Activated T-cell treated with anti-CD3 and anti-CD28 coated beads, Interleukin-2, amount 50 U/mL, for 4 hours (primary cell): Measurements from ENCODE around the gene MAST3. TPM values are rescaled to one million over a fixed set of nuclear protein-coding genes. Genes with fewer than 3 reads are reported as not detected.

Experiments
- ATAC-seq, 2 donors: fragments of 200-7000 bp; cut with Tn5 transposase; one replicate each; pipeline ENCODE4 v1.10.0; 2021
- DNase-seq: peaks from one replicate; pipeline ENCODE4 v3.0.0-alpha.2; 2020
- H3K27me3 Mint-ChIP-seq: one replicate; pipeline ENCODE4 v1.8.0; 2021; ENCODE audit warnings: low read depth, mixed read lengths
- H3K36me3 Mint-ChIP-seq: one replicate; pipeline ENCODE4 v1.8.0; 2022; ENCODE audit warnings: mixed read lengths; ENCODE audit not compliant: insufficient read depth
- H3K4me1 Mint-ChIP-seq: one replicate; pipeline ENCODE4 v1.8.0; 2021; ENCODE audit warnings: low read depth, mixed read lengths
- H3K4me3 Mint-ChIP-seq: one replicate; pipeline ENCODE4 v1.8.0; 2021; ENCODE audit warnings: mild to moderate bottlenecking, moderate library complexity, mixed read lengths
- H3K9me3 Mint-ChIP-seq: one replicate; pipeline ENCODE4 v1.8.0; 2021; ENCODE audit warnings: mixed read lengths
- total RNA-seq, 3 donors: library from RNA; stranded (reverse); gene quantifications; one replicate each; pipeline ENCODE4 v1.2.1, GENCODE V29; 2021

Gene MAST3
- total RNA-seq, 3 donors from 2014 or later: 10.4 to 11.1 (median 10.7) TPM

GRCh38 chr19:18128044-18128443 lies 30.5 kb downstream of the MAST3 start:
- Mint-ChIP-seq H3K27me3 (no peaks in the 10 kb centered on the region), H3K36me3 (peaks cover 28% of the 10 kb centered on the region), H3K4me1 (peaks cover 1% of the 10 kb centered on the region), H3K9me3 (no peaks in the 10 kb centered on the region), H3K4me3 (no peak overlapping the region)
- DNase-seq (no peak), ATAC-seq (peak in 1 of 2 donors; percentile 25)

- Mint-ChIP-seq H3K4me1 (peaks cover 1% of the 10 kb centered on the region), H3K36me3 (peaks cover 22% of the 10 kb centered on the region), H3K27me3 (no peaks in the 10 kb centered on the region), H3K9me3 (no peaks in the 10 kb centered on the region), H3K4me3 (no peak overlapping the region)
- ATAC-seq (no peak), DNase-seq (no peak)
These were observed 31.2 kb downstream of the MAST3 start for GRCh38 chr19:18128805-18129204.

GRCh38 chr19:18130523-18131242 lies 33.1 kb downstream of the MAST3 start:
- no peak for DNase-seq
- no peak overlapping the region for H3K4me3 Mint-ChIP-seq
- ATAC-seq: no peak
- H3K9me3 Mint-ChIP-seq: no peaks in the 10 kb centered on the region
- H3K4me1 Mint-ChIP-seq: peaks cover 1% of the 10 kb centered on the region
- no peaks in the 10 kb centered on the region for H3K27me3 Mint-ChIP-seq
- H3K36me3 Mint-ChIP-seq: peaks cover 21% of the 10 kb centered on the region

- ATAC-seq (peak in 1 of 2 donors; percentile 32), DNase-seq (no peak)
- Mint-ChIP-seq H3K4me1 (peaks cover 1% of the 10 kb centered on the region), H3K4me3 (no peak overlapping the region), H3K36me3 (peaks cover 22% of the 10 kb centered on the region), H3K27me3 (no peaks in the 10 kb centered on the region), H3K9me3 (no peaks in the 10 kb centered on the region)
These were observed 34.4 kb downstream of the MAST3 start for GRCh38 chr19:18131841-18132596.

- Mint-ChIP-seq H3K9me3 (no peaks in the 10 kb centered on the region), H3K36me3 (peaks cover 24% of the 10 kb centered on the region), H3K27me3 (no peaks in the 10 kb centered on the region), H3K4me3 (no peak overlapping the region), H3K4me1 (no peaks in the 10 kb centered on the region)
- ATAC-seq (no peak), DNase-seq (no peak)
These were observed 38.4 kb downstream of the MAST3 start for GRCh38 chr19:18135712-18136584.

GRCh38 chr19:18137242-18137641 lies 39.7 kb downstream of the MAST3 start:
- Mint-ChIP-seq H3K9me3 (no peaks in the 10 kb centered on the region), H3K4me1 (no peaks in the 10 kb centered on the region), H3K4me3 (no peak overlapping the region), H3K27me3 (no peaks in the 10 kb centered on the region), H3K36me3 (peaks cover 21% of the 10 kb centered on the region)
- ATAC-seq (no peak), DNase-seq (no peak)

- Mint-ChIP-seq H3K9me3 (no peaks in the 10 kb centered on the region), H3K4me1 (no peaks in the 10 kb centered on the region), H3K4me3 (no peak overlapping the region), H3K27me3 (no peaks in the 10 kb centered on the region), H3K36me3 (peaks cover 20% of the 10 kb centered on the region)
- no peak for DNase-seq
- no peak for ATAC-seq
These were observed 40.2 kb downstream of the MAST3 start for GRCh38 chr19:18137657-18138339.

GRCh38 chr19:18140473-18140872 lies 42.9 kb downstream of the MAST3 start:
- DNase-seq (no peak), ATAC-seq (no peak)
- Mint-ChIP-seq H3K9me3 (no peaks in the 10 kb centered on the region), H3K4me1 (no peaks in the 10 kb centered on the region), H3K36me3 (peaks cover 22% of the 10 kb centered on the region), H3K4me3 (no peak overlapping the region), H3K27me3 (no peaks in the 10 kb centered on the region)

GRCh38 chr19:18141031-18141430 lies 43.5 kb downstream of the MAST3 start:
- DNase-seq (no peak), ATAC-seq (no peak)
- Mint-ChIP-seq H3K27me3 (no peaks in the 10 kb centered on the region), H3K4me1 (no peaks in the 10 kb centered on the region), H3K9me3 (no peaks in the 10 kb centered on the region), H3K4me3 (no peak overlapping the region), H3K36me3 (peaks cover 20% of the 10 kb centered on the region)

GRCh38 chr19:18143902-18144301 lies 46.3 kb downstream of the MAST3 start:
- peaks cover 24% of the 10 kb centered on the region for H3K36me3 Mint-ChIP-seq
- H3K9me3 Mint-ChIP-seq: no peaks in the 10 kb centered on the region
- no peak overlapping the region for H3K4me3 Mint-ChIP-seq
- ATAC-seq: no peak
- no peaks in the 10 kb centered on the region for H3K27me3 Mint-ChIP-seq
- no peak for DNase-seq
- no peaks in the 10 kb centered on the region for H3K4me1 Mint-ChIP-seq

GRCh38 chr19:18144361-18144760 lies 46.8 kb downstream of the MAST3 start:
- Mint-ChIP-seq H3K27me3 (no peaks in the 10 kb centered on the region), H3K4me3 (no peak overlapping the region), H3K4me1 (no peaks in the 10 kb centered on the region), H3K9me3 (no peaks in the 10 kb centered on the region), H3K36me3 (peaks cover 22% of the 10 kb centered on the region)
- DNase-seq: no peak
- ATAC-seq: no peak

- DNase-seq (no peak), ATAC-seq (no peak)
- Mint-ChIP-seq H3K4me3 (no peak overlapping the region), H3K27me3 (no peaks in the 10 kb centered on the region), H3K4me1 (no peaks in the 10 kb centered on the region), H3K36me3 (peaks cover 22% of the 10 kb centered on the region), H3K9me3 (no peaks in the 10 kb centered on the region)
These were observed 47.3 kb downstream of the MAST3 start for GRCh38 chr19:18144906-18145305.

GRCh38 chr19:18145391-18145999 lies 47.9 kb downstream of the MAST3 start:
- H3K9me3 Mint-ChIP-seq: no peaks in the 10 kb centered on the region
- no peak for ATAC-seq
- H3K4me1 Mint-ChIP-seq: no peaks in the 10 kb centered on the region
- H3K4me3 Mint-ChIP-seq: no peak overlapping the region
- DNase-seq: no peak
- H3K27me3 Mint-ChIP-seq: no peaks in the 10 kb centered on the region
- H3K36me3 Mint-ChIP-seq: peaks cover 19% of the 10 kb centered on the region
